Smooth muscle cell (in vitro differentiated cells): ENCODE results near the gene KCNQ1. TPM values are rescaled to one million over a fixed set of nuclear protein-coding genes. Genes with fewer than 3 reads are reported as not detected.

Experiments used
- DNase-seq: peaks from one replicate; lab custom pipeline; 2025; ENCODE audit not compliant: unreplicated experiment; lab: John Stamatoyannopoulos, UW
- H2AFZ ChIP-seq: fragments of 200-600 bp; sonication (generic); 2 replicates; pipeline ENCODE4 v1.6.0; 2016; ENCODE audit warnings: antibody characterized with exemption, low read depth, mild to moderate bottlenecking
- H3F3A ChIP-seq: fragments of 200-600 bp; sonication (generic); 2 replicates; pipeline ENCODE4 v1.6.0; 2017; ENCODE audit warnings: antibody characterized with exemption, low read depth
- H3K27ac ChIP-seq: fragments of 200-600 bp; sonication (generic); 2 replicates; pipeline ENCODE4 v1.5.1; 2016; ENCODE audit warnings: low read depth, mild to moderate bottlenecking
- H3K27me3 ChIP-seq: fragments of 200-600 bp; sonication (generic); 2 replicates; pipeline ENCODE4 v1.6.1; 2016; ENCODE audit warnings: low read depth, mild to moderate bottlenecking
- H3K36me3 ChIP-seq: fragments of 200-600 bp; sonication (generic); 2 replicates; pipeline ENCODE4 v1.5.1; 2016; ENCODE audit warnings: low read depth
- H3K4me1 ChIP-seq: fragments of 200-600 bp; sonication (generic); 2 replicates; pipeline ENCODE4 v1.5.1; 2016; ENCODE audit warnings: low read depth
- H3K4me2 ChIP-seq: fragments of 200-600 bp; sonication (generic); 2 replicates; pipeline ENCODE4 v1.6.0; 2016; ENCODE audit warnings: mild to moderate bottlenecking
- H3K4me3 ChIP-seq: fragments of 200-600 bp; sonication (generic); 2 replicates; pipeline ENCODE4 v1.5.1; 2016; ENCODE audit warnings: mild to moderate bottlenecking
- H3K79me2 ChIP-seq: fragments of 200-600 bp; sonication (generic); 2 replicates; pipeline ENCODE4 v1.6.0; 2016; ENCODE audit warnings: low read depth, mild to moderate bottlenecking
- H3K9ac ChIP-seq: fragments of 200-600 bp; sonication (generic); 2 replicates; pipeline ENCODE4 v1.6.0; 2016; ENCODE audit warnings: low read depth
- H3K9me3 ChIP-seq: fragments of 200-600 bp; sonication (generic); replicated peaks from 2 replicates; pipeline ENCODE4 v1.5.1; 2016; ENCODE audit warnings: low read depth
- H4K20me1 ChIP-seq: fragments of 200-600 bp; sonication (generic); 2 replicates; pipeline ENCODE4 v1.6.0; 2016; ENCODE audit warnings: low read depth
- CTCF ChIP-seq: fragments of 200-600 bp; sonication (generic); IDR thresholded peaks from 2 replicates; pipeline ENCODE4 v1.5.1; 2017; ENCODE audit warnings: borderline replicate concordance, mild to moderate bottlenecking, antibody characterized with exemption; ENCODE audit not compliant: insufficient read depth, poor library complexity, severe bottlenecking
- WGBS: methylation state at CpG from one replicate; pipeline ENCODE4 v1.1.7; 2016; ENCODE audit warnings: low lambda C conversion rate; 5-methylcytosine and 5-hydroxymethylcytosine counted together
- polyA plus RNA-seq: library from polyadenylated mRNA; unstranded; fragments of >200 nt; fragmentation: Nextera tagmentation; extraction: Ambion mirVana; gene quantifications from 2 replicates; pipeline ENCODE4 v1.2.1, GENCODE V29; 2016
- total RNA-seq: library from RNA; depleted of rRNA; stranded (reverse); fragments of >200 nt; gene quantifications from 2 replicates; pipeline ENCODE4 v1.2.3, GENCODE V29; 2014

The KCNQ1 gene
- total and polyA plus RNA-seq, 2 experiments from 2014 or later = 1.3 to 2.3 TPM

- H3F3A ChIP-seq = peaks cover 7% of the 10 kb centered on the region
- no peaks in the 10 kb centered on the region for H3K9me3 ChIP-seq
- 91% methylated on average over 27 of the region's 27 CpGs for WGBS
- no peak overlapping the region for H3K27ac ChIP-seq
- no peak for DNase-seq
- no peak overlapping the region for H3K4me3 ChIP-seq
- no peak overlapping the region for H3K4me2 ChIP-seq
- no peaks in the 10 kb centered on the region for H3K27me3 ChIP-seq
- no peak overlapping the region for H3K9ac ChIP-seq
- H4K20me1 ChIP-seq = no peaks in the 10 kb centered on the region
- H3K4me1 ChIP-seq = peaks cover 14% of the 10 kb centered on the region
- TF ChIP-seq CTCF = no peak
- H2AFZ ChIP-seq = no peak overlapping the region
- no peaks in the 10 kb centered on the region for H3K79me2 ChIP-seq
- H3K36me3 ChIP-seq = no peaks in the 10 kb centered on the region
Observed at GRCh38 chr11:2535673-2536439, 91.0 kb downstream of the KCNQ1 start.

DNA sequence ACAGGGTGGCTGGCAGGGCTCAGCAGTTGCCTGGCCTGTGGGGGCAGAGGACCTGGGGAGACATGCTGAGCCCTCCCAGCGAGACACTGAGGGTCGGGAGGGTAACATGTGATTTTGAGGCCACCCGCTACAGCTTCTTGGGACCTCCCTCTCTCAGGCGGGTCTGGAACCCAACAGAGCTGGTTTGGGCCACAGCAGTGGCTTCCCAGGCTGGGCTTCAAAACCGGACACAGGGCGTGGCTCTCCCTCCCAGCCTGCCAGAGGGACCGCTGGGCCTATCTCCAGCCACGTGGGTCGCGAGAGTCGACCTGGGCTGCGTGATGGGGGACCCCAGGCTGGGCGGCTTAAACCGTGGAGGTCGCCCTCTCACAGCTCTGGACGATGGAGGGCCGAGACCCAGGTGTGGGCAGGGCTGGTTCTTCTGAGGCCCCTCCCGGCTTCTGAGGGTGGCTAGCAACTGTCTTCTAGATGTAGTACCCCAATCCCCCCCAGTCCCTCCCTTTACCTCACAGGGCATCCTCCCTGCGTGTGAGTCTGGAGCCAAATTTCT is 91.7 kb downstream of the KCNQ1 start:
- no peak overlapping the region for H3K27ac ChIP-seq
- 97% methylated on average over 5 of the region's 19 CpGs for WGBS
- no peak overlapping the region for H3K4me3 ChIP-seq
- DNase-seq = no peak
- H3K9me3 ChIP-seq = no peaks in the 10 kb centered on the region
- H4K20me1 ChIP-seq = no peaks in the 10 kb centered on the region
- H3K79me2 ChIP-seq = no peaks in the 10 kb centered on the region
- no peak overlapping the region for H2AFZ ChIP-seq
- H3F3A ChIP-seq = peaks cover 7% of the 10 kb centered on the region
- H3K27me3 ChIP-seq = no peaks in the 10 kb centered on the region
- TF ChIP-seq CTCF = no peak
- peaks cover 14% of the 10 kb centered on the region for H3K4me1 ChIP-seq
- no peak overlapping the region for H3K9ac ChIP-seq
- no peaks in the 10 kb centered on the region for H3K36me3 ChIP-seq
- no peak overlapping the region for H3K4me2 ChIP-seq

- 94% methylated on average over 9 of the region's 9 CpGs for WGBS
- peaks cover 7% of the 10 kb centered on the region for H3F3A ChIP-seq
- no peaks in the 10 kb centered on the region for H3K79me2 ChIP-seq
- no peak for TF ChIP-seq CTCF
- peaks cover 14% of the 10 kb centered on the region for H3K4me1 ChIP-seq
- no peak overlapping the region for H3K4me3 ChIP-seq
- no peak overlapping the region for H3K27ac ChIP-seq
- no peaks in the 10 kb centered on the region for H3K36me3 ChIP-seq
- DNase-seq = no peak
- H2AFZ ChIP-seq = no peak overlapping the region
- no peak overlapping the region for H3K9ac ChIP-seq
- H3K4me2 ChIP-seq = no peak overlapping the region
- H3K9me3 ChIP-seq = no peaks in the 10 kb centered on the region
- H3K27me3 ChIP-seq = no peaks in the 10 kb centered on the region
- H4K20me1 ChIP-seq = no peaks in the 10 kb centered on the region
Observed at GRCh38 chr11:2537010-2537705, 92.3 kb downstream of the KCNQ1 start.
